Mesodermal cell (in vitro differentiated cells): ENCODE data around the gene DENND5B.
"Not testable (repeated sequence)": the region's sequence is repeated elsewhere in the genome, so short reads cannot be mapped to it uniquely, and the experiment has no call there.

Experiments
- H3K27ac ChIP-seq: 2 replicates; pipeline ENCODE4 v1.7.0; 2013; ENCODE audit warnings: mild to moderate bottlenecking, low read depth, low read length, moderate library complexity; ENCODE audit not compliant: severe bottlenecking
- H3K36me3 ChIP-seq: 2 replicates; pipeline ENCODE4 v1.7.1; 2013; ENCODE audit warnings: mild to moderate bottlenecking, low read length, moderate library complexity; ENCODE audit not compliant: control insufficient read depth, insufficient read depth
- H3K4me1 ChIP-seq: one replicate; pipeline ENCODE4 v1.7.1; 2013; ENCODE audit warnings: mild to moderate bottlenecking, low read length; ENCODE audit not compliant: insufficient read depth, control insufficient read depth, poor library complexity, severe bottlenecking
- H3K4me3 ChIP-seq: 2 replicates; pipeline ENCODE4 v1.7.0; 2013; ENCODE audit warnings: low read length, control low read depth, mild to moderate bottlenecking; ENCODE audit not compliant: insufficient read depth, poor library complexity, severe bottlenecking; ENCODE audit errors: extremely low read depth
- H3K9me3 ChIP-seq: 2 replicates; pipeline ENCODE4 v1.7.1; 2013; ENCODE audit warnings: mild to moderate bottlenecking, low read length, moderate library complexity; ENCODE audit not compliant: control insufficient read depth
- WGBS, 2 experiments: methylation state at CpG; one replicate each; pipeline ENCODE4 v1.1.5; 2013; ENCODE audit warnings: missing lambda C conversion rate in 2 of 2; ENCODE audit not compliant: insufficient coverage in 2 of 2; 5-methylcytosine and 5-hydroxymethylcytosine counted together

The DENND5B gene

DNA sequence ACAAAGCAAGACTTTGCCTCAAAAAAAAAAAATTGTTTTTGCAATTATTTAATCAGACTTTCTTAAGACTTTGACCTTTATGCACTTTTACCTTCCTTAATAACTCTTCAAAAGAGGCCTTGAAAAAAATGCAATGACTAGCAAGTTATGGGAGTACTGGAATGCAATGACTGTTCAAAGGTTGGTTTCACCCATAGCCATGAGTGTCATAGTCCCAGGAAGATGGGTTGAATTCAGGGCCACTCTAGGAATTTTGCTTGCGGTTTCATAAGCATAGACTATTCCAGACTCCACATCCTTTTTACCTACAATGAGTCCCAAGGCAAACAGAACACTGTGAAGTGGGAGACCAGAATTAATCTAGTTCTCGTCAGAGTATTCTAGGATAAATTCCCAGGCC, 29.4 kb upstream of the DENND5B start:
- no peaks in the 10 kb centered on the region for H3K9me3 ChIP-seq
- no peak overlapping the region for H3K4me3 ChIP-seq
- no peak overlapping the region for H3K27ac ChIP-seq
- no peaks in the 10 kb centered on the region for H3K36me3 ChIP-seq
- WGBS, 2 experiments: 50 to 100% methylated on average over 1 of the region's 2 CpGs
- H3K4me1 ChIP-seq: no peaks in the 10 kb centered on the region

DNA sequence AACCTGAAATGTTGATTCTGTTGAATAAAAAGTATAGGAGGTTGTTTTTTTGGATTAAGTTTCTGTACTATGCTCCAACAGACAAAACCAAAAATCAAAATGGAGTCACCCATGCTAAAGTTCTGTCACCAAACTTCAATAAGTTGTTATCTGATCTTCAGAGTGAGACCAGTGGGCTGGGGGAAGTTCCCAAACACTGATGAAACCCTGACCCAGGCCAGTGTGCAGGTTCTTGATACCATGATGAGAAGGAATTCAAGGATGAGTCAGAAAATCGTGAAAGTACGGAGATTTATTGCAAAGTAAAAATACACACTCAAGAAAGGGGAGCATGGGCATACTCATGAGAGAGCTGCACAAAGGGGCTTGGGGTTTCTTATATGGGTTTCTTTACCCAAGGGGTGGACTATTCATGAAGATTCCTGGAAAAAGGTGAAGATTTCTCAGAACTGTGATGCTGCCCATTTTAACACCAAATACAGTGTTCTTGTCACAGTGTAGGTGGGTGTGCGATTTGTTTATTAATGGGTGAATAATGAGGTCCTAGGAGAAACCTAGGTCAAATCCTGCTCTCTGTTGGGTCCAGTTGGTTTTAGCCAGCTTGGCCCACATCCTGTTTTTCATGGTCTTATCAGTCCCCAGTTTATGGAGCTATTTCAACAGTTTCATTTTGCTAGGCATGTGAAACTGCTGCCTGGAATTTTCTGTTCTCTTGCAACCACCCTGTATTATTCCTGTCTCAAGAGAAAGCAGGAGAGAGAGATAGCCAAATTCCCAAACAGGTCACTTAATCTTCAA, 27.5 kb upstream of the DENND5B start:
- Histone ChIP-seq H3K36me3 (no peaks in the 10 kb centered on the region), H3K27ac (no peak overlapping the region), H3K4me1 (no peaks in the 10 kb centered on the region), H3K9me3 (no peaks in the 10 kb centered on the region), H3K4me3 (no peak overlapping the region)
- 90 to 100% methylated on average over 2 of the region's 3 CpGs for WGBS, 2 experiments

DNA sequence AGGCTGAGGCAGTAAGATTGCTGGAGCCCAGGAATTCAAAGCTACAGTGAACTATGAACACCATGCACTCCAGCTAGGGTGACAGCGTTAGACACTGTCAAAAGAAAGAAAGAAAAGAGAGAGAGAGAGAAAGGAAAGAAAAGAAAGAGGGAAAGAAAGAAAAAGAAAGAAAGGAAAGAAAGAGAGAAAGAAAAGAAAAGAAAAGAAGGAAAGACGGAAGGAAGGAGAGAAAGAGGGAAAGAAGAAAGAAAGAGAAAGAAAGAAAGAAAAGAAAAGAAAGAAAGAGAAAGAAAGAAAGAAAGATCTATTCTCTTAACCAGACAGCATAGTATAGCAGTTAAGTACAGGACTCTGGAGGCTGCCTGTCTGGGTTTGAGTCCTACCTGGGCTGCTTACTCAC, 21.9 kb upstream of the DENND5B start:
- peaks cover 9% of the 10 kb centered on the region for H3K9me3 ChIP-seq
- no peaks in the 10 kb centered on the region for H3K4me1 ChIP-seq
- no peaks in the 10 kb centered on the region for H3K36me3 ChIP-seq
- H3K27ac ChIP-seq: no peak overlapping the region
- WGBS, 2 experiments: 80 to 93% methylated on average over 2 of the region's 2 CpGs
- H3K4me3 ChIP-seq: no peak overlapping the region

DNA sequence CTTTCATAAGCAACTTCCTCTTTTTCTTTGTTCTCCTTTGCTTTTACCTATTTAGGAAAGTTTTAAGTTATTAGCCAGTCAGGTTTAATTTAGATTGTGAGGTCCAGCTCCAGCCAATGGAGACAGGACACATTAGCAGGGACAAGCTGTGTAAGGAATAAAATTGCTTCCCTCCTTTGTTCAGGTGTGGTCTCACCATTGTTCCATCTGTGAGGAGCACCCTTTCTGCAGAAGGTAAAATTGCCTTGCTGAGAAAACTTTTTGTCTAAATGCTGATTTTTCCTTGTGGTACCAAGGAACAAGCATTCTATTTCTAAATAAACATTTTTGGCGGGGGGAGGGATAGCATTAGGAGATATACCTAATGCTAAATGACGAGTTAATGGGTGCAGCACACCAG, 17.4 kb upstream of the DENND5B start:
- no CpG with 5 or more reads among the region's 2 CpGs for WGBS, 2 experiments
- H3K27ac ChIP-seq, H3K4me3 ChIP-seq, H3K9me3 ChIP-seq, H3K4me1 ChIP-seq, H3K36me3 ChIP-seq: not testable (repeated sequence)

DNA sequence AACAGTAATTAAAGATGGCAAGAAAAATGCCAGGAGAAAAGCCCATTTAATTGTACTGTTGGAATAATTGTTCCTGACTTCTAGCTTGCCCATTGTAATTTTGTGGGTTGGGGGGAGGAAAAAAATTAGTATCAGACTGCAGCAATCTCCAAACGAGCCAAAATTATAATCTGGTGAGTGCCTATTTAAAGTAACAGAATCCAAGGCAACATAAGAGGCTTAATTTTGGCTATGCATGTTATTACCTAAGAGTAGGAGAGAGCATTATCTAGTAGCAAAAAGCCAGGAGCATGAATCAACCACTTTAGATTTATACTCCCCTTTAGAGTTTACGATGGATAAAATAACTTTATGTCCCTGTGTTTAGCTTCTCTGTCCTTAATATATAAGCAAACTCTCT, 14.6 kb upstream of the DENND5B start:
- H3K36me3 ChIP-seq: no peaks in the 10 kb centered on the region
- peaks cover 9% of the 10 kb centered on the region for H3K9me3 ChIP-seq
- WGBS, 2 experiments: 100% methylated on average over 2 of the region's 2 CpGs; no CpG with 5 or more reads in 1 of the 2 experiments
- H3K27ac ChIP-seq: no peak overlapping the region
- H3K4me3 ChIP-seq: no peak overlapping the region
- H3K4me1 ChIP-seq: no peaks in the 10 kb centered on the region

DNA sequence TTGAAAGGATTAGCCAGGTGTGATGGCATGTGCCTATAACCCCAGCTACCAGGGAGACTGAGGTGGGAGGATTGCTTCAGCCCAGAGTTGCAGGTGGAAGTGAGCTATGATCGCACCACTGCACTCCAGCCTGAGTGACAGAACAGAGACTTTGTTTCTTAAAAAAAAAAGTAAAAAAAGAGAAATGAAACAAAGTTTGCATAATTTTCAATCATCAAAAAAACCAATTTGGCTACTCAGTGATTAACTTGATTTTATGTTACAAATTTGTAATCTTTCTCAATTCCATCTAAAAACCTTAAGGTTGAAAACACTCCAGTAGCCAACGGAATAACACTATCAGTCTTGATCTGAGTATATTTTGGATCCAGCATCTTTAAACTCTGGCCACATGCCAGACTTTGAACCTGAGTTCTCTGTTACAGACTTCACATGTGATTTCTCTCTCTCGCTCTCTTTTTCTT, 12.6 kb upstream of the DENND5B start:
- H3K9me3 ChIP-seq: no peaks in the 10 kb centered on the region
- no peaks in the 10 kb centered on the region for H3K36me3 ChIP-seq
- H3K4me1 ChIP-seq: no peaks in the 10 kb centered on the region
- H3K27ac ChIP-seq: no peak overlapping the region
- 88% methylated on average over 1 of the region's 3 CpGs; no CpG with 5 or more reads in 1 of the 2 experiments for WGBS, 2 experiments
- no peak overlapping the region for H3K4me3 ChIP-seq

DNA sequence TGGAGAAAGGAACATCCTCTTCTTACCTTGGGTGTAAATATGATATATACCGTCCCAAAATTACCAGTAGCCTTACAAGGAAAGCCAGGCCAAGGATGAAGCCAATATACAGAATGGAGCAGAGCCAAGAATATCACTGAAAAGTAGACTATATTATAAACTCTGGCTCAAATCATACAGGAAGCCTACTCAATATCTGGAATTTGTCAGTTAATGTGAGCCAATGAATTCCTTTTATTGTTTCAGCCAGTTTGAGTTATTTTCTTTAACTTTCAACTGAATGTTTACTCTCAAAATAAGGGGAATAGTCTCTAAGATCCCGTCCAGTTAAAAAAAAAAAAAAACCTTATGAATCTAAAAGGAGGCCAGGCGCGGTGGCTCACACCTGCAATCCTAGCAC, 9.8 kb upstream of the DENND5B start:
- Histone ChIP-seq H3K36me3 (no peaks in the 10 kb centered on the region), H3K9me3 (no peaks in the 10 kb centered on the region), H3K4me1 (no peaks in the 10 kb centered on the region), H3K4me3 (no peak overlapping the region), H3K27ac (no peak overlapping the region)
- WGBS, 2 experiments: 90 to 100% methylated on average over 2 of the region's 4 CpGs

DNA sequence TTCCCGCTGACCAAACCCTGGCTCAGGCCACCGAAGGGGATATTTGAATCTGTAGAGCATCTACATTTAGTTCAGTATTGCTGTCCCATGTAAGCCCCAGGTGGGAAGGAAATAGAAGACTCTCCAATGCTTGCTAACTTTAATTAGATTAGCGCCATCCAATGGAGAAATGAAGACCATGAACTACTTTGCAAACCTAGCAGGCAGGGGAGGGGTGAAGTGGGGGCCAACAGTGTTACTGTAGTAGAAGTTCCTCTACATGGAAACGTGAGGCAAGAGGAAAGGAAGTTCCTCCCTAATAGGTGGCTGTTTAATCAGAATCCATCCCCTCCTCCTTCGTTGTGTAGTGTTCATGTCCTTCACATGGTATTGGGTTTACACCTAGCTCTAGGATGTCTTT, 9.3 kb upstream of the DENND5B start:
- H3K36me3 ChIP-seq: no peaks in the 10 kb centered on the region
- 71 to 93% methylated on average over 1 to 3 of the region's 5 CpGs for WGBS, 2 experiments
- H3K27ac ChIP-seq: no peak overlapping the region
- no peaks in the 10 kb centered on the region for H3K4me1 ChIP-seq
- no peaks in the 10 kb centered on the region for H3K9me3 ChIP-seq
- no peak overlapping the region for H3K4me3 ChIP-seq

DNA sequence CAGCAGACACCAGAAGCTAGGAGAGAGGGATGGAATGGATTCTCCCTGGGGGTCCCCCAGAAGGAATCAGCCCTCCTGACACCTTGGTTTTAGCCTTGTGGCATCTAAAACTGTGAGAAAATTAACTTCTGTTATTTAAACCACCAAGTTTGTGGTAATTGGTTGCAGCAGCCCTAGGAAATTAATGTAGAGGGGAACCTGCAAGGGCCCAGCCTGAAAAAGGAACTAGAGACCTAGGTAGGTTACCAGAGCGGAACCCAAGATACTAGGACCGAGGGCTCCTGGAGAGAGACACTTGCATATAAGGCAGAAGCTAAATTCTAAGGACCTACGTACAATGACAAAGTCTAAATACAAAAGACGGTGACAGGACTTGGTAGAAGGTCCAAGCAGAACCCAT, 8.1 kb upstream of the DENND5B start:
- H3K9me3 ChIP-seq: no peaks in the 10 kb centered on the region
- 89 to 98% methylated on average over 4 of the region's 4 CpGs for WGBS, 2 experiments
- no peaks in the 10 kb centered on the region for H3K36me3 ChIP-seq
- H3K4me3 ChIP-seq: no peak overlapping the region
- peaks cover 6% of the 10 kb centered on the region for H3K4me1 ChIP-seq
- no peak overlapping the region for H3K27ac ChIP-seq

DNA sequence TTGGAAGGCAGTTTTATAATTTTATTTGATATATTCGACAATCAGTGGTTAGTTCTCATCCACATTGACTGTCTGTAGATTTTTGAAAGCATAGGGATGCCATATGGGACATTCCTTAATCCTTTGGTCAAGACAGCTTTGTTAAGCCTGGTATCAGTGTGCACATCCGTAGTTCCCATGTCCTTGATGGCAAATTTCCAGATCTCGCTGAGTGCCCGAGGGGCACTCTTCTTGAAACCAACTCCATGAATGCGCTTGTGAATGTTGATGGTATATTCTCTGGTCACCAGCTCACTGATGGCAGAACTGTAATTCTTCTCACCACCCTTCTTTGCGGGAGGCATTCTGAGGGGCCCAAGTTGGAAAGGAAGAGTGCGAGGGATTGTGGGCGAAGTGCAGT, 6.1 kb upstream of the DENND5B start:
- no peak overlapping the region for H3K27ac ChIP-seq
- no peaks in the 10 kb centered on the region for H3K9me3 ChIP-seq
- peaks cover 10% of the 10 kb centered on the region for H3K4me1 ChIP-seq
- 97 to 100% methylated on average over 3 to 5 of the region's 8 CpGs for WGBS, 2 experiments
- no peaks in the 10 kb centered on the region for H3K36me3 ChIP-seq
- no peak overlapping the region for H3K4me3 ChIP-seq

DNA sequence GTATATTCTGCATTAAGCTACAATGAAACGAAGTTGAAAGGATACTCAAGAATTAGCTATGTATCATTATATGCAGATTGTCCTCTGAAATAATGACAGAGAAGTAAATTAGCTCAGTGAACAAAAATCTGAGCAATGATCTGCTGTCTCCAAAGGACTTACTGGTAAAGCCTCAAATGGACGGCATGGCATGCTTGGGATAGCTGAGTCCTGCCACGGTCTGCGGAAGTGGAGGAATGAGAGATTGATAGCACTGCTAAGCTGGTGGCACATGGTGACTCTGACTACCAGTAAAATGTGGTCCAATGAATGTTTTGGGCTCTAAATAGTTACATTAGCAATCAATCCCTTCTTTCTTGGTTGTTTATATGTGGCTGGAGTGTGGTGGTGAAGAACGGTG, 3.7 kb upstream of the DENND5B start:
- Histone ChIP-seq H3K27ac (no peak overlapping the region), H3K4me3 (no peak overlapping the region), H3K4me1 (peaks cover 15% of the 10 kb centered on the region), H3K36me3 (no peaks in the 10 kb centered on the region), H3K9me3 (no peaks in the 10 kb centered on the region)
- WGBS, 2 experiments: 83 to 88% methylated on average over 3 of the region's 5 CpGs
